Measurements from ENCODE around the gene KCNJ10. TPM values are rescaled to one million over a fixed set of nuclear protein-coding genes. Genes with fewer than 3 reads are reported as not detected.
A peak's percentile ranks its signal among the peaks of the same experiment; 100 is the strongest.

Gene KCNJ10
- total and polyA plus RNA-seq, 2 of the 13 experiments (the other 11 are each of a cell fraction or from before 2014, with no cell fraction given) = 4.4 to 10.3 TPM

GRCh38 chr1:160053548-160054365 is 16.2 kb downstream of the KCNJ10 start (continued):
- TF ChIP-seq SOX5 (CRISPR knock-in tag; IDR thresholded peaks at IDR 0.05; ENCODE audit: borderline replicate concordance) = peak; percentile 93
- no peak for TF ChIP-seq HNRNPLL (IDR thresholded peaks at IDR 0.05; ENCODE audit: low read depth, low read length, poor library complexity, severe bottlenecking)
- TF ChIP-seq ZNF34 (CRISPR knock-in tag; IDR thresholded peaks at IDR 0.05; ENCODE audit: borderline replicate concordance) = no peak
- TF ChIP-seq E2F5 (CRISPR knock-in tag; conservative IDR thresholded peaks at IDR 0.05) = no peak
- TF ChIP-seq REST (IDR thresholded peaks at IDR 0.05; ENCODE audit: borderline replicate concordance in 1 of 2, low read depth in 1 of 2, low read length in 2 of 2) = no peak
- no peak for TF ChIP-seq CREB1 (IDR thresholded peaks at IDR 0.05)
- TF ChIP-seq CREB1 (CRISPR knock-in tag; IDR thresholded peaks at IDR 0.05) = no peak
- TF ChIP-seq ZUFSP (CRISPR knock-in tag; IDR thresholded peaks at IDR 0.05; ENCODE audit: borderline replicate concordance) = no peak
- TF ChIP-seq USF2 (IDR thresholded peaks at IDR 0.05; ENCODE audit: low read depth, low read length) = no peak
- TF ChIP-seq USF2 (CRISPR knock-in tag; IDR thresholded peaks at IDR 0.05; ENCODE audit: borderline replicate concordance) = no peak
- TF ChIP-seq MXD1 (CRISPR knock-in tag; IDR thresholded peaks at IDR 0.05) = no peak
- TF ChIP-seq TSC22D2 (CRISPR knock-in tag; IDR thresholded peaks at IDR 0.05; ENCODE audit: borderline replicate concordance) = no peak
- TF ChIP-seq ZNF33A (CRISPR knock-in tag; IDR thresholded peaks at IDR 0.05; ENCODE audit: borderline replicate concordance) = no peak
- peak; percentile 44 for TF ChIP-seq ZMAT3 (CRISPR knock-in tag; conservative IDR thresholded peaks at IDR 0.05)
- no peak for TF ChIP-seq CENPBD1 (CRISPR knock-in tag; IDR thresholded peaks at IDR 0.05; ENCODE audit: borderline replicate concordance, low read depth)
- TF ChIP-seq ZBTB25 (CRISPR knock-in tag; IDR thresholded peaks at IDR 0.05) = no peak
- peak; percentile 82 for TF ChIP-seq ZNF629 (CRISPR knock-in tag; conservative IDR thresholded peaks at IDR 0.05)
- TF ChIP-seq ZNF207 (IDR thresholded peaks at IDR 0.05; ENCODE audit: borderline replicate concordance) = no peak

All from HepG2 (cell line).